NOMO-1 treated with dmso at 0.1 percent for 144 hours (cell line): Measurements from ENCODE around the gene SPATA31E1.
"Not testable (repeated sequence)": the region's sequence is repeated elsewhere in the genome, so short reads cannot be mapped to it uniquely, and the experiment has no call there.

Experiments
- DNase-seq: peaks from one replicate; lab custom pipeline; 2025; ENCODE audit not compliant: unreplicated experiment; lab: John Stamatoyannopoulos, UW

Gene SPATA31E1

DNA sequence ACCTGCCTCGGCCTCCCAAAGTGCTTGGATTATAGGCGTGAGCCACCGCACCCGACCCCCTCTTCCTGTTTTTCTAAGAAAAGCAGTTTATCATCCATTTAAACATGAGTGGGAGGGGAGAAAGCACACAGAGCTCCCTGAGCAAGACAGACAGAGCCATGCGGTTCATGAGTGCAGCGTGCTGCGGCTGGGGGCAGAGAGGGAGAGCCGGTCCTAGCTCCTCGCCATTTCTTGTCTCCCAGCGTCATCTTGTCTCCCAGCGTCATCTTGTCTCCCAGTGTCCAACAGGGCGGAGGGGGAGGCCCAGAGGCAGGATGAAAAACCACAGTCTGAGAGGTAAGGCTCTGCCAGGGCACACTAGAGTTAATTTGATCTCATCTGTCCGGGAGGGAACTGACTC is 36.3 kb downstream of the SPATA31E1 start:
- DNase-seq: not testable (repeated sequence)

DNA sequence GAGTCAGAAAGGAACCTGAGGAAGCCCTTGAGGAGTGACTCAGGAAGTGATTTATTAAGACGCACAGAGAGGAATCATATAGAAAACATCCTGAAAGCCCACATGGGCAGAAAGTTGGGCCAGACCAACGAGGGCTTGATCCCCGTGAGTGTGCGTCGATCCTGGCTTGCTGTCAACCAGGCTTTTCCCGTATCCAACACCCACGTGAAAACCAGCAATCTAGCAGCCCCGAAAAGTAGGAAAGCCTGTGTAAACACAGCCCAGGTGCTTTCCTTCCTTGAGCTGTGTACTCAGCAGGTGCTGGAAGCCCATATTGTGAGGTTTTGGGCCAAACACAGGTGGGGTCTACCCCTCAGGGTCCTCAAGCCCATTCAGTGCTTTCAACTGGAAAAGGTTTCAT is 38.9 kb downstream of the SPATA31E1 start:
- DNase-seq: not testable (repeated sequence)

DNA sequence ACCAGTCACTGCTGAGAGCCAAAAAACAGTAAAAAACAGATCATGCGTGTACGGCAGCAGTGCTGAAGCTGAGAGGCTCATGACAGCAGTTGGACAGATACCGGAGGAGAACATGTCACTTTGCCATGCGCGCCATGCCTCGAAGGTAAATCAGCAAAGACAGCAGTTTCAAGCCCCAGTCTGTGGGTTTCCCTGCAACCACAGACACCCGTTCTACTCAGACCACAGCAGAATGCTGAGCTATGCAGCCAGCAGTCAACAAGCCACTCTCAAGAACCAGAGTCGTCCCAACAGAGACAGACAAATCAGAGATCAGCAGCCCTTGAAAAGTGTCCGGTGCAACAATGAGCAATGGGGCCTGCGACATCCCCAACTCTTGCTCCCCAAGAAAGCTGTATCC is 40.3 kb downstream of the SPATA31E1 start:
- DNase-seq: not testable (repeated sequence)

DNA sequence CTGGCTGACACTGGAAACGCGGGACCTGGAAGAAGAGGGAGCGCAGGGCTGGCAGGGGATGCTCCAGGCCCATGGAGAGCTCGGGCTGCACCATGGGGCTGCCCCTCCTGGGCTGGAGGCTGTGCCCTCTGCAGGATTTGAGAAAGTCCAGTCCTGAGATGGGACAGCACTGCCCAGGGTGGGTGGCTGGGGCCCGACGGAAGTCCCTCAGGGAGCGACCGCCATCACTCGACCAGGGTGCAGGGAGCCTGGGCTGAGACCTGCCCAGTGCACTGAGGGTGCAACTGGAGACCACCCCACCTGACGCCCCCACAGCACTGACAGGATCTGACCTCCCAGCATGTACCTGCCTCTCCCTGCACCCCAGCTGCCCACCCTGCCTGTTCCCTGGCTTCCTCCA is 42.2 kb downstream of the SPATA31E1 start:
- not testable (repeated sequence) for DNase-seq

DNA sequence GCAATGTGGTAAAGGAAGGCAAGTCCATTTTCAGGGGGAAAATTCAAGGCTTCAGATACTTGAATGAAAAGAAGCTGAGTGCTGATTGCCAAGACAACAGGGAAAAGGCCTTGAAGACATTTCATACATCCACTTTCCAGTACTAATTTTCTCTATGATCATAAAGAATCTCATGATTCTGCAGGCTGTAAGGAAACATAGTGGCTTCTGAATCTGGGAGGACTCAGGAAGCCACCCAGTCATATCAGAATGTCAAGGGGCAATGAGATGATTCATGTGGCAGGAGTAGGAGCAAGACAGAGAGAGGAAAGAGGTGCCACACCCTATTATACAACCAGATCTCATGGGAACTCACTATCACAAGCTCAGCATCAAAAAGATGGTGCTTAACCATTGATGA is 46.5 kb downstream of the SPATA31E1 start:
- DNase-seq: not testable (repeated sequence)

DNA sequence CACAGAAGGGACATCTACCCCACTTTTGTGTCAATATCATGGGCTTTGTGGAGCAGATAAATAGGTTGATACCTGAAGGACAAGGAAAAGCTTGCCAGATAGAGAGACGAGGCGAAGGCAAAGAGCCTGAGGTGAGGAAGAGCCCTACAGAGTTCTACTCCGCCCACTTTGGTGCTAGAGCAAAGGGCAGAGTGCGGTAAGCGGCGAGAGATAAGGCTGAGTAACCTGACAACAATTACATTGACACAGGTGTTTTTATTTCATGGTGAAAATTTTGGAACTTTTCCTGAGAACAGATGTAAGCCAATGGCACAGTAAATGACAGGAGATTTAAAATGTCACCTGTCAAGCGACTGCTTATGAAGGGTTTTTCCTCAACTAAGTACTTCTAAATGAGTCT is 51.8 kb downstream of the SPATA31E1 start:
- not testable (repeated sequence) for DNase-seq

GRCh38 chr9:87937352-87937751 is 54.7 kb downstream of the SPATA31E1 start:
- DNase-seq: not testable (repeated sequence)

DNA sequence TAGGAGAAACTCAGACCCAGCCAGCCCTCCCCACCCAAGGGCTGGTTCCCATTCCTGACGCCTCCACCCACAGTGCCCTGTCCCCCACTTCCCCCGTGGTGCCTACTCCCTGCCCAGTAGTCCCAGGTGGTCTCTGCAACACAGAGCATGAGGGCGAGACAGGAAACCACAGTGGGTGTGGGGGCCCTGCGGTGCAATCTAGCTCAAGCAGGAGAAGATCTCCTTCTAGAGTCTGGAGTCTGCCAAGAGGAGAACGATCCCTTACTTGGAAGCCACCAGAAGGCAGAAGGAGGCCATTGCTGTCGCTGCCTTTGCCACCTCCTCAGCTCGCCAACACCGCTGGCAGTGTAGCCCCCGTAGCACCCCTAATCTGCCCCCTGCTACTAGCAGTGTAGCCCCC is 55.2 kb downstream of the SPATA31E1 start:
- not testable (repeated sequence) for DNase-seq

DNA sequence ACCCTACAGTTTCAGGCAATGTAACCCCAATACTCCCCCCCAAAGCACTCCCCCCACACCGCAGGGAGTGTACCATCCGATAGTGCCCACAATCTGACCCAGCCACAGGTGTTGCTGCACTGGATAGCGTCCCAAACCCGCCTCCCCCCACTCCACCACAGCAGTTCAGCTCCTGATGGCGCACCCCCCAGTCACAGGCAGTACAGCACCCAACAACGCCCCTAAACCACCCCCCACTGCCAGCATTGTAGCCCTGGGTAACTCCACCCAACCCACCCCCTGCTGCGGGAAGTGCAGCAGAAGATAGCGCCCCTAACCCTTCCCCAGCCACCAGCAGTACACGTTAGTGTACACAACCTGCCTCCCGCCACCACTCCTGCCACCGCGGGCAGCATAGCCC is 55.7 kb downstream of the SPATA31E1 start:
- not testable (repeated sequence) for DNase-seq
